Smooth muscle cell (in vitro differentiated cells): ENCODE results near the gene DENND6A. TPM values are rescaled to one million over a fixed set of nuclear protein-coding genes. Genes with fewer than 3 reads are reported as not detected.
"Not testable (repeated sequence)": the region's sequence is repeated elsewhere in the genome, so short reads cannot be mapped to it uniquely, and the experiment has no call there.

ENCODE experiments used
- DNase-seq: peaks from one replicate; lab custom pipeline; 2025; ENCODE audit not compliant: unreplicated experiment; lab: John Stamatoyannopoulos, UW
- H2AFZ ChIP-seq: fragments of 200-600 bp; sonication (generic); 2 replicates; pipeline ENCODE4 v1.6.0; 2016; ENCODE audit warnings: antibody characterized with exemption, low read depth, mild to moderate bottlenecking
- H3F3A ChIP-seq: fragments of 200-600 bp; sonication (generic); 2 replicates; pipeline ENCODE4 v1.6.0; 2017; ENCODE audit warnings: antibody characterized with exemption, low read depth
- H3K27ac ChIP-seq: fragments of 200-600 bp; sonication (generic); 2 replicates; pipeline ENCODE4 v1.5.1; 2016; ENCODE audit warnings: low read depth, mild to moderate bottlenecking
- H3K27me3 ChIP-seq: fragments of 200-600 bp; sonication (generic); 2 replicates; pipeline ENCODE4 v1.6.1; 2016; ENCODE audit warnings: low read depth, mild to moderate bottlenecking
- H3K36me3 ChIP-seq: fragments of 200-600 bp; sonication (generic); 2 replicates; pipeline ENCODE4 v1.5.1; 2016; ENCODE audit warnings: low read depth
- H3K4me1 ChIP-seq: fragments of 200-600 bp; sonication (generic); 2 replicates; pipeline ENCODE4 v1.5.1; 2016; ENCODE audit warnings: low read depth
- H3K4me2 ChIP-seq: fragments of 200-600 bp; sonication (generic); 2 replicates; pipeline ENCODE4 v1.6.0; 2016; ENCODE audit warnings: mild to moderate bottlenecking
- H3K4me3 ChIP-seq: fragments of 200-600 bp; sonication (generic); 2 replicates; pipeline ENCODE4 v1.5.1; 2016; ENCODE audit warnings: mild to moderate bottlenecking
- H3K79me2 ChIP-seq: fragments of 200-600 bp; sonication (generic); 2 replicates; pipeline ENCODE4 v1.6.0; 2016; ENCODE audit warnings: low read depth, mild to moderate bottlenecking
- H3K9ac ChIP-seq: fragments of 200-600 bp; sonication (generic); 2 replicates; pipeline ENCODE4 v1.6.0; 2016; ENCODE audit warnings: low read depth
- H3K9me3 ChIP-seq: fragments of 200-600 bp; sonication (generic); replicated peaks from 2 replicates; pipeline ENCODE4 v1.5.1; 2016; ENCODE audit warnings: low read depth
- H4K20me1 ChIP-seq: fragments of 200-600 bp; sonication (generic); 2 replicates; pipeline ENCODE4 v1.6.0; 2016; ENCODE audit warnings: low read depth
- CTCF ChIP-seq: fragments of 200-600 bp; sonication (generic); IDR thresholded peaks from 2 replicates; pipeline ENCODE4 v1.5.1; 2017; ENCODE audit warnings: borderline replicate concordance, mild to moderate bottlenecking, antibody characterized with exemption; ENCODE audit not compliant: insufficient read depth, poor library complexity, severe bottlenecking
- WGBS: methylation state at CpG from one replicate; pipeline ENCODE4 v1.1.7; 2016; ENCODE audit warnings: low lambda C conversion rate; 5-methylcytosine and 5-hydroxymethylcytosine counted together
- polyA plus RNA-seq: library from polyadenylated mRNA; unstranded; fragments of >200 nt; fragmentation: Nextera tagmentation; extraction: Ambion mirVana; gene quantifications from 2 replicates; pipeline ENCODE4 v1.2.1, GENCODE V29; 2016
- total RNA-seq: library from RNA; depleted of rRNA; stranded (reverse); fragments of >200 nt; gene quantifications from 2 replicates; pipeline ENCODE4 v1.2.3, GENCODE V29; 2014

Gene DENND6A
- total and polyA plus RNA-seq, 2 experiments from 2014 or later: 8.4 to 27.1 TPM

DNA sequence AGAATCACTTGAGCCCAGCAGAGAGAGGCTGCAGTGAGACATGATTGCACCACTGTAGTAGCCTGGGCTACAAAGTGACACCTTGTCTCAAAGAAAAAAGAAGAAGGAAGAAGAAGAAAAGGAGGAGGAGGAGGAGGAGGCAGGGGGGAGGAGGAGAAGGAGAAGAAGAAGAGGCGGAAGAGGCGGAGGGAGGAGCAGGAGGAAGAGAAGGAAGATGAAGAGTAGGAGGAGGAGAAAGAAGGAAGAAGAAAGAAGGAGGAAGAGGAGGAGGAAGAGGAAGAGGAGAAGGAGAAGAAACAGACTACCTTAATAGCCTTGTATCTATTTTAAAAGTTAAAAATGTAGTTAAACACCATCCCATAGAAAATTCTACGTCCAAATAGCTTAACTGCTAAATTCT, 76.6 kb downstream of the DENND6A start:
- H3F3A ChIP-seq: no peaks in the 10 kb centered on the region
- TF ChIP-seq CTCF: no peak
- no peaks in the 10 kb centered on the region for H3K9me3 ChIP-seq
- no peaks in the 10 kb centered on the region for H4K20me1 ChIP-seq
- H3K27ac ChIP-seq: no peak overlapping the region
- H3K36me3 ChIP-seq: no peaks in the 10 kb centered on the region
- H3K4me3 ChIP-seq: no peak overlapping the region
- no peaks in the 10 kb centered on the region for H3K4me1 ChIP-seq
- no peaks in the 10 kb centered on the region for H3K79me2 ChIP-seq
- DNase-seq: no peak
- no peaks in the 10 kb centered on the region for H3K27me3 ChIP-seq
- H3K9ac ChIP-seq: no peak overlapping the region
- H3K4me2 ChIP-seq: no peak overlapping the region
- no peak overlapping the region for H2AFZ ChIP-seq
- 96% methylated on average over 3 of the region's 3 CpGs for WGBS

DNA sequence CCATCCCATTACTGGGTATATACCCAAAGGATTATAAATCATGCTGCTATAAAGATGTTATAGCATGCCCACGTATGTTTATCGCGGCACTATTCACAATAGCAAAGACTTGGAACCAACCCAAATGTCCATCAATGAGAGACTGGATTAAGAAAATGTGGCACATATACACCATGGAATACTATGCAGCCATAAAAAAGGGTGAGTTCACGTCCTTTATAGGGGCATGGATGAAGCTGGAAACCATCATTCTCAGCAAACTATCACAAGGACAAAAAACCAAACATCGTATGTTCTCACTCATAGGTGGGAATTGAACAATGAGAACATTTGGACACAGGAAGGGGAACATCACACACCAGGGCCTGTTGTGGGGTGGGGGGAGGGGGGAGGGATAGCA, 81.0 kb downstream of the DENND6A start:
- DNase-seq, H3K27ac ChIP-seq, H4K20me1 ChIP-seq, H3K4me2 ChIP-seq, H3K79me2 ChIP-seq, H3K9ac ChIP-seq, H2AFZ ChIP-seq, H3F3A ChIP-seq, H3K9me3 ChIP-seq, H3K4me1 ChIP-seq, H3K4me3 ChIP-seq, H3K36me3 ChIP-seq, H3K27me3 ChIP-seq: not testable (repeated sequence)
- WGBS: over 99% methylated on average over 5 of the region's 5 CpGs

- H3K27me3 ChIP-seq: no peaks in the 10 kb centered on the region
- peaks cover 13% of the 10 kb centered on the region for H3K36me3 ChIP-seq
- H3K9ac ChIP-seq: no peak overlapping the region
- no peak overlapping the region for H3K4me2 ChIP-seq
- H3K79me2 ChIP-seq: no peaks in the 10 kb centered on the region
- no peaks in the 10 kb centered on the region for H4K20me1 ChIP-seq
- H2AFZ ChIP-seq: no peak overlapping the region
- TF ChIP-seq CTCF: no peak
- no peak overlapping the region for H3K27ac ChIP-seq
- H3K4me3 ChIP-seq: no peak overlapping the region
- no peaks in the 10 kb centered on the region for H3K4me1 ChIP-seq
- no peaks in the 10 kb centered on the region for H3F3A ChIP-seq
- H3K9me3 ChIP-seq: no peaks in the 10 kb centered on the region
- no peak for DNase-seq
Observed at GRCh38 chr3:57605683-57606082, 87.2 kb downstream of the DENND6A start.

DNA sequence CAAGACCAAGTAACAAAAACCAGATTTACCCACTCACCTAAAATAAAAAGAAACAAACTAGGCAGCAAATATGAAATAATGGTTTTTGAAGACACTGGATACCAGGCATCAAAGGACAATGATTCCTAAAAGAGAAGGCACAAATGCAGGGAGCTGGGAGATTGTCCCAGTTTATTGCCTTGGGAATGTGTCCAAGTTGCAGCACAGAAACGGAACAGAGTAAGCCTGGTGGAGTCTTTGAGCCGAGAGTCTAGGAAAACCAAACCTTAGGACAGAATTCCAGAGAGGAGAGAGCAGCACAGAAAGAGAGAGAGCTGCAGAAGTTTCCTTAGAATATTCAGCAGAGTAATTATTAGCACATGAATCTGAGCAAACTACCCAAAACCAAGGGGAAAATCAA, 87.9 kb downstream of the DENND6A start:
- H3K4me3 ChIP-seq: no peak overlapping the region

More for the DNA sequence above, 87.9 kb downstream of the DENND6A start:
- Histone ChIP-seq H3K9ac (no peak overlapping the region), H3K79me2 (peaks cover under 1% of the 10 kb centered on the region), H2AFZ (no peak overlapping the region), H3F3A (no peaks in the 10 kb centered on the region), H3K27me3 (no peaks in the 10 kb centered on the region), H3K9me3 (no peaks in the 10 kb centered on the region), H3K4me1 (no peaks in the 10 kb centered on the region), H4K20me1 (no peaks in the 10 kb centered on the region), H3K36me3 (peaks cover 13% of the 10 kb centered on the region), H3K4me2 (no peak overlapping the region), H3K27ac (no peak overlapping the region)
- 94% methylated on average over 2 of the region's 2 CpGs for WGBS
- DNase-seq: no peak
- TF ChIP-seq CTCF: no peak
